T-helper 1 cell treated with Interleukin-12 subunit alpha and Interleukin-12 subunit beta and Interleukin-4 antibody, amounts not matched to agents 30 ng/mL and 1 ng/mL, for 36 hours (primary cell): ENCODE measurements around the gene CYTH1. TPM values are rescaled to one million over a fixed set of nuclear protein-coding genes. Genes with fewer than 3 reads are reported as not detected.

ENCODE experiments used
- intact Hi-C: fragments of 100-400 bp; cut with micrococcal nuclease; formaldehyde crosslinking; loops from one replicate; pipeline ENCODE4 v1.15.1; 2024
- total RNA-seq: library from RNA; stranded (reverse); gene quantifications from 2 replicates; pipeline ENCODE4 v1.2.3, GENCODE V29; 2022

CYTH1 gene
- total RNA-seq, 1 donor from 2014 or later, result 310 TPM

GRCh38 chr17:78738698-78739097, 43.4 kb downstream of the CYTH1 start:
- intact Hi-C loops, result loop anchor here (10.0 kb wide), 1 partner anchor 236 kb away; the partner anchor contains the start of gene LGALS3BP

- intact Hi-C loops, result loop anchor here (10.0 kb wide), 1 partner anchor 237 kb away; the partner anchor contains the start of gene LGALS3BP
These were observed 43.8 kb downstream of the CYTH1 start for GRCh38 chr17:78738278-78738677.

GRCh38 chr17:78737332-78737731, 44.7 kb downstream of the CYTH1 start:
- intact Hi-C loops, result loop anchor here (10.0 kb wide), 1 partner anchor 237 kb away; the partner anchor contains the start of gene LGALS3BP

GRCh38 chr17:78736526-78737079, 45.5 kb downstream of the CYTH1 start:
- intact Hi-C loops, result loop anchor here (1.0 to 10.0 kb wide), 5 partner anchors 8 to 238 kb away; partner anchors contain the start of gene LGALS3BP

GRCh38 chr17:78735832-78736525, 46.1 kb downstream of the CYTH1 start:
- intact Hi-C loops, result loop anchor here (1.0 to 10.0 kb wide), 6 partner anchors 8 to 239 kb away; partner anchors contain the start of gene LGALS3BP

- intact Hi-C loops, result loop anchor here (1.0 to 10.0 kb wide), 2 partner anchors 26 to 240 kb away; partner anchors contain the start of gene LGALS3BP
These were observed 47.1 kb downstream of the CYTH1 start for GRCh38 chr17:78734793-78735641.

GRCh38 chr17:78732354-78732753, 49.7 kb downstream of the CYTH1 start:
- intact Hi-C loops, result loop anchor here (10.0 kb wide), 1 partner anchor 242 kb away; the partner anchor contains the start of gene LGALS3BP

- intact Hi-C loops, result loop anchor here (10.0 kb wide), 1 partner anchor 243 kb away; the partner anchor contains the start of gene LGALS3BP
These were observed 50.2 kb downstream of the CYTH1 start for GRCh38 chr17:78731904-78732303.

- intact Hi-C loops, result loop anchor here (10.0 kb wide), 1 partner anchor 245 kb away; the partner anchor contains the start of gene LGALS3BP
These were observed 52.4 kb downstream of the CYTH1 start for GRCh38 chr17:78729641-78730040.

- intact Hi-C loops, result loop anchor here (1.0 kb wide), 1 partner anchor 8 kb away; no protein-coding TSS in a partner anchor
These were observed 53.6 kb downstream of the CYTH1 start for GRCh38 chr17:78728495-78728894.

GRCh38 chr17:78727476-78728229, 54.4 kb downstream of the CYTH1 start:
- intact Hi-C loops, result loop anchor here (1.0 kb wide), 1 partner anchor 9 kb away; no protein-coding TSS in a partner anchor

GRCh38 chr17:78727057-78727456, 55.0 kb downstream of the CYTH1 start:
- intact Hi-C loops, result no loop called here

GRCh38 chr17:78726513-78726912, 55.6 kb downstream of the CYTH1 start:
- intact Hi-C loops, result no loop called here

GRCh38 chr17:78725448-78726021, 56.5 kb downstream of the CYTH1 start:
- intact Hi-C loops, result no loop called here

- intact Hi-C loops, result no loop called here
These were observed 57.1 kb downstream of the CYTH1 start for GRCh38 chr17:78724999-78725398.

- intact Hi-C loops, result no loop called here
These were observed 57.5 kb downstream of the CYTH1 start for GRCh38 chr17:78724544-78724943.

GRCh38 chr17:78723957-78724356, 58.1 kb downstream of the CYTH1 start:
- intact Hi-C loops, result no loop called here

- intact Hi-C loops, result no loop called here
These were observed 58.9 kb downstream of the CYTH1 start for GRCh38 chr17:78723001-78723796.

GRCh38 chr17:78722246-78722761, 59.8 kb downstream of the CYTH1 start:
- intact Hi-C loops, result no loop called here
